ENCODE results near the gene CTDSP1. TPM values are rescaled to one million over a fixed set of nuclear protein-coding genes. Genes with fewer than 3 reads are reported as not detected.

Gene CTDSP1
- total and polyA plus RNA-seq, 3 donors from 2014 or later = 60.7 to 87.3 (median 65.2) TPM

DNA sequence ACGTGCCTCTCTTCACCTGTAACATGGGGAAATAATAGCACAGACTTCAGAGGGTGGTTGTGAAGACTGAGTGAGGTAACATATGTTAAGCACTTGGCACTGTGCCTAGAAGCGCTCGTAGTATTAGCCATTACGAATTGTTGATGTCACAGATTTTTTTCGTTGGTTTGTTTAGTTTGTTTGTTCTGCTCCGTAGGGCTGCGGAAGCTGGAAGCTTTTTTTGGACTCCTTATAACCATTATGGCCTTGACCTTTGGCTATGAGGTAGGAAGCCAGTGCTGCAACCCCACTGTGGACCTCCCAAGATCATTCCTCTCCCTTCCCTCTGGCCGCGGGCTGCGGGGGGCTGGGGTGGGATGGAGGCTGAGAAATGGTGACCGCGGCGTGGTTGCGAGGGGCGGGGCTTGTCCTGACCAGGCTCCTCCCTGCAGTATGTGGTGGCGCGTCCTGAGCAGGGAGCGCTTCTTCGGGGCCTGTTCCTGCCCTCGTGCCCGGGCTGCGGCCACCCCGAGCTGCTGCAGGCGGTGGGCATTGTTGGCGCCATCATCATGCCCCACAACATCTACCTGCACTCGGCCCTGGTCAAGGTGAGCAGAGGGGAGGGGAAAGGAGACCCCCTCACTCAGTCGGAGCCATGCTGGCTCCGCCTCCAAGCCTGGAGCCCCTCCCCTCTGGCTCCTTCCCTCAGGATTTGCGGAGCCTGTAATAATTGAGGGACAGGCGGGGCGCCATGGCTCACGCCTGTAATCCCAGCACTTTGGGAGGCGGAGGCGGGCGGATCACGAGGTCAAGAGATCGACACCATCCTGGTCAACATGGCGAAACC is 12.1 kb upstream of the CTDSP1 start:
- peaks cover 4% of the 10 kb centered on the region for H3K4me1 ChIP-seq
- no peaks in the 10 kb centered on the region for H3K27me3 ChIP-seq
- DNase-seq = peak; percentile 58
- H3K36me3 ChIP-seq (ENCODE audit: low read depth, missing control alignments) = no peaks in the 10 kb centered on the region
- peak overlapping the region in 1 of 2 donors; percentile 17 for H3K27ac ChIP-seq
- peak overlapping the region; percentile 27 to 53 for H3K4me3 ChIP-seq
- WGBS, 2 donors = 21 to 27% methylated on average over 19 to 38 of the region's 38 CpGs
- H3K9me3 ChIP-seq = no peaks in the 10 kb centered on the region
- intact Hi-C loops (cut with DNase I; ENCODE audit: low total_unique reads) = no loop called here
- TF ChIP-seq, protein P1, sequence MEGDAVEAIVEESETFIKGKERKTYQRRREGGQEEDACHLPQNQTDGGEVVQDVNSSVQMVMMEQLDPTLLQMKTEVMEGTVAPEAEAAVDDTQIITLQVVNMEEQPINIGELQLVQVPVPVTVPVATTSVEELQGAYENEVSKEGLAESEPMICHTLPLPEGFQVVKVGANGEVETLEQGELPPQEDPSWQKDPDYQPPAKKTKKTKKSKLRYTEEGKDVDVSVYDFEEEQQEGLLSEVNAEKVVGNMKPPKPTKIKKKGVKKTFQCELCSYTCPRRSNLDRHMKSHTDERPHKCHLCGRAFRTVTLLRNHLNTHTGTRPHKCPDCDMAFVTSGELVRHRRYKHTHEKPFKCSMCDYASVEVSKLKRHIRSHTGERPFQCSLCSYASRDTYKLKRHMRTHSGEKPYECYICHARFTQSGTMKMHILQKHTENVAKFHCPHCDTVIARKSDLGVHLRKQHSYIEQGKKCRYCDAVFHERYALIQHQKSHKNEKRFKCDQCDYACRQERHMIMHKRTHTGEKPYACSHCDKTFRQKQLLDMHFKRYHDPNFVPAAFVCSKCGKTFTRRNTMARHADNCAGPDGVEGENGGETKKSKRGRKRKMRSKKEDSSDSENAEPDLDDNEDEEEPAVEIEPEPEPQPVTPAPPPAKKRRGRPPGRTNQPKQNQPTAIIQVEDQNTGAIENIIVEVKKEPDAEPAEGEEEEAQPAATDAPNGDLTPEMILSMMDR (IDR thresholded peaks at IDR 0.05) = no peak
- no peak for TF ChIP-seq POLR2A (IDR thresholded peaks at IDR 0.05)

DNA sequence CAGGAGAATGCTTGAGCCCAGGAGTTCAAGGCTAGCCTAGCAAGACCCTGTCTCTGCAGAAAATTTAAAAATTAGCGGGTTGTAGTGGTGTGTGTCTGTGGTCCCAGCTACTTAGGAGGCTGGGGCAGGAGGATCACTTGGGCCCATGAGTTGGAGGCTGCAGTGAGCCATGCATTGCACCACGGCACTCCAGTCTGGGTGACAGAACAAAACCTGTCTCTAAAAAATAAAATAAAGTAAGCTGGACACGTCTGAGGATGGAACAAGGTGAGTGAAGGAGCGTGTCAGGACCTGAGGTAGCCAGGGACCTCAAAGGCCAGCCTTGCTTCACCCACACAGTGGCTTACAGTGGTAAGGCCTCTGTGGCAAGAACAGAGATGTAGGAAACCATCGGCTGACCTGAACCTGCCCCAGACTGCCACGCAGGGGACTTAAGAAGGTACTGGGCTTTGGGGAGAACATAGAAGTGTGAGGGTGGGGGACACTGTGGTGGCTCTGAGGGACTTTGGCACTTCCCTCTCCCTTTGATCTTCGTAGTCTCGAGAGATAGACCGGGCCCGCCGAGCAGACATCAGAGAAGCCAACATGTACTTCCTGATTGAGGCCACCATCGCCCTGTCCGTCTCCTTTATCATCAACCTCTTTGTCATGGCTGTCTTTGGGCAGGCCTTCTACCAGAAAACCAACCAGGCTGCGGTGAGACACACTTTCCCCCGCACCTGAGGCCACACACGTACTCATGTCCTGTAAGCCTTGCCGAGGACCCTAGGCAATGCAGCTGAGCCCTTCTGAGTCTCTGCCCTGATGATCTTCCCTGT is 10.1 kb upstream of the CTDSP1 start:
- Histone ChIP-seq H3K4me3 (no peak overlapping the region), H3K9me3 (no peaks in the 10 kb centered on the region), H3K27me3 (no peaks in the 10 kb centered on the region), H3K4me1 (peaks cover 4% of the 10 kb centered on the region), H3K27ac (no peak overlapping the region), H3K36me3 (ENCODE audit: low read depth, missing control alignments) (no peaks in the 10 kb centered on the region)
- intact Hi-C loops (cut with DNase I; ENCODE audit: low total_unique reads) = no loop called here
- WGBS, 2 donors = 91 to 95% methylated on average over 17 of the region's 17 CpGs
- TF ChIP-seq, protein P1 (IDR thresholded peaks at IDR 0.05) = no peak
- TF ChIP-seq POLR2A (IDR thresholded peaks at IDR 0.05) = no peak
- DNase-seq = no peak

DNA sequence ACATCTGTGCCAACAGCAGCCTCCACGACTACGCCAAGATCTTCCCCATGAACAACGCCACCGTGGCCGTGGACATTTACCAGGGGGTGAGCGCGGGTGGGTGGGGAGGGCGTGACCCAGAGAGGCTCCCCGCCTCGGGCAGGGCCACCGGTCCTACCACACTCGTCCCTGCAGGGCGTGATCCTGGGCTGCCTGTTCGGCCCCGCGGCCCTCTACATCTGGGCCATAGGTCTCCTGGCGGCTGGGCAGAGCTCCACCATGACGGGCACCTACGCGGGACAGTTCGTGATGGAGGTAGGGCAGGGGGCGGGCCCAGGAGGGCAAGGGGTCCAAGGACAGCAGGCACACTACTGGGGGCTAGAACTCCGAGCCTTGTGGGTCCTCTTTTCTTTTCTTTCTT is 8.5 kb upstream of the CTDSP1 start:
- WGBS, 2 donors = 83 to 95% methylated on average over 10 to 19 of the region's 23 CpGs
- intact Hi-C loops (cut with DNase I; ENCODE audit: low total_unique reads) = no loop called here
- Histone ChIP-seq H3K36me3 (ENCODE audit: low read depth, missing control alignments) (no peaks in the 10 kb centered on the region), H3K4me1 (peaks cover 10% of the 10 kb centered on the region), H3K27ac (no peak overlapping the region), H3K9me3 (no peaks in the 10 kb centered on the region), H3K27me3 (no peaks in the 10 kb centered on the region), H3K4me3 (no peak overlapping the region)
- TF ChIP-seq POLR2A (IDR thresholded peaks at IDR 0.05) = no peak
- TF ChIP-seq, protein P1 (IDR thresholded peaks at IDR 0.05) = no peak
- DNase-seq = no peak

DNA sequence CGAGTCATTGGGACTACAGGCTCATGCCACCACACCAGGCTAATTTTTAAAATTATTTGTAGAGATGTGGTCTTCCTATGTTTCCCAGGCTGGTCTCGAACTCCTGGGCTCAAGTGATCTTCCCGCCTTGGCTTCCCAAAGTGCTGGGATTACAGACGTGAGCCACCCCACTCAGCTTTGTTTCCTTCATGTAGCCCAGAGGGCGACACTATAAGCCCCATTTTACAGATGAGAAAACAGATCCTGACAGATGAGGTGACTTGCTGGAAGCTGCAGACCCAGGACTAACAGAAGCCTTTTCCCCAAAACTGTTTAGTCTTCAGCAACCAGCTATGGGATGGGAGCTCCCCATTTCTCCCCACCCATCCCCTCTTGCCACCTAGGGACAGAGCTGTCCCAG is 7.2 kb upstream of the CTDSP1 start:
- intact Hi-C loops (cut with DNase I; ENCODE audit: low total_unique reads) = no loop called here
- no peaks in the 10 kb centered on the region for H3K27me3 ChIP-seq
- WGBS, 2 donors = 90 to 94% methylated on average over 5 of the region's 5 CpGs
- no peaks in the 10 kb centered on the region for H3K36me3 ChIP-seq (ENCODE audit: low read depth, missing control alignments)
- no peak overlapping the region for H3K4me3 ChIP-seq
- H3K4me1 ChIP-seq = peaks cover 15% of the 10 kb centered on the region
- H3K27ac ChIP-seq = no peak overlapping the region
- DNase-seq = no peak
- H3K9me3 ChIP-seq = no peaks in the 10 kb centered on the region
- TF ChIP-seq, protein P1 (IDR thresholded peaks at IDR 0.05) = no peak
- no peak for TF ChIP-seq POLR2A (IDR thresholded peaks at IDR 0.05)

Measured in testis (tissue), 3 donors.